ENCODE measurements around the gene LMOD3.

The LMOD3 gene

DNA sequence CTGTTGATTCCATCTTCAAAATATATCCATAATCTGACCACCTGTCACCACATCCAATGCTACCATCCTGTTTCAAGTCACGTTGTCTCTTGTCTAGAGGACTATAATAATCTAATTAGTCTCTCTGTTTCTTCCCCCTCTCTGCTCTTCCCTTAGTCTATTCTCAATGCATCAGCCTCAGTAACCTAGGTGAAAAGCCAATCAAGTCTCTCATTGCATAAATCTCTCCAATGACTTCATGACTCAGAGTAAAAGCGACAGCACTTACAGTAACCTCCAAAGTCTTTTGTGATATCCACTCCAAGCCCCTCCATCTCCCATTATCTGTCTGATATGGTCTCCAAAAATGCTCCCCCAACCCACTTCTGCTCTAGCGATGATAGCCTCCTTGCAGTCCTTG is 49.5 kb downstream of the LMOD3 start:
- in situ Hi-C loops (cut with HindIII; ENCODE audit: low sequenced_read_pairs): no loop called here

DNA sequence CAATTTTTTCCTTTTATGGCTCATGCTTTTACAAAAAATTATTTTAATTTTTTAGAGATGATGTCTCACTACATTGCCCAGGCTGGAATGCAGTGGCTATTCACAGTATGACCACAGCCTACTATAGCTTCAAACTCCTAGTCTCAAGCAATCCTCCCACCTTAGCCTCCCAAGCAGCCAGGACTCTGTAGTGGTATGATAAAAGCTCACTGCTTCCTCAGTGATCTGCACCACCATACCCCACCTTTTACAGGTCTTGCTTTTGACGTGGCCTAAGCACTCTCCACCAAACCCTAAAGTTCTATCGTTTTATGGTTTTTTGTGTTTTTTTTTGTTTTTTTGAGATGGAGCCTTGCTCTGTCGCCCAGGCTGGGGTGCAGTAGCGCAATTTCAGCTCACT is 56.3 kb downstream of the LMOD3 start:
- in situ Hi-C loops (cut with HindIII; ENCODE audit: low sequenced_read_pairs): no loop called here

DNA sequence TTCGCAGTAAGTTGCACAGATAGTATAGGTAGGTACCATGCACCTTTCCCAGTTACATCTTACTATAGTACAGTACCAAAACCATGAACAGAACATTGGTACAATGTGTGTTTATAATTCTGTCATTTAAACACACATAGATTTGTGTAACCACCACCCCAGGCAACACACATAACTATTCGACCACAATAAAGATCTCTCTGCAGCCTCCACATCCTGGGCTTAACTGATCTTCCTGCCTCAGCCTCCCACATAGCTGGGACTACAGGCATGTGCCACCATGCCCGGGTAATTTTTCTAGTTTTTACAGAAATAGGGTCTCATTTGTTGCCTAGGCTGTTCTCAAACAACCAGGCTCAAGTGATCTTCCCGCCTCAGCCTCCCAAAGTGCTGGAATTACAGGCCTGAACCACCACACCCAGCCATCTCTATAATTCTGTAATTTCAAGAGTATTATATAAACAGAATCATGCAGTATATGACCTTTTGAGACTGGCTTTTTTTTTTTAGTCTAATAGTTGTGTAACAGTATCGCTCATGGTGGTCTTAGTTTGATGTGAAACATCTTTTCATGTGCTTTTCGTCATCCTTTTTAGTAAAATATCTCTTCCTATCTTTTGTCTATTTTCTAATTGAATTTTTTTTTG is 57.0 kb downstream of the LMOD3 start:
- in situ Hi-C loops (cut with HindIII; ENCODE audit: low sequenced_read_pairs): no loop called here

DNA sequence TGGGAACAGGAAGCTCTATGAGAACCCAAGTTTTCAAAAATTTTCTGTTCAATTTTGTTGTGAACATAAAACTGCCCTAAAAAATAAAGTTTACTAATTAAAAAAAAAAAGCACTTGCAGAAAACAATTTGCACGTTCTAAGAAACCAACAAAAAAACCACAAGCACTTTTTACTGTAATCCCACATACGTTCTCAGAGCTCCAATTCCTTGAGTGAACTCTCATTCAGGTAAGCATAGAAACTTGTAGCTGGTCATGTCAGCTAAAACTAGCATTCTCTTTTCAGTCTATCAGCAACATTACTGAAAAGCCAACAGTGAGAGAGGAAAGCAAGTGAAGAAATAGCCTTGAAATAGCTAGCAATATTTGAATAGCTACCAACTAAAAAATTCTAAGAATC is 58.8 kb downstream of the LMOD3 start:
- in situ Hi-C loops (cut with HindIII; ENCODE audit: low sequenced_read_pairs): loop anchor here (5.0 kb wide), 1 partner anchor 104 kb away; no protein-coding TSS in a partner anchor

DNA sequence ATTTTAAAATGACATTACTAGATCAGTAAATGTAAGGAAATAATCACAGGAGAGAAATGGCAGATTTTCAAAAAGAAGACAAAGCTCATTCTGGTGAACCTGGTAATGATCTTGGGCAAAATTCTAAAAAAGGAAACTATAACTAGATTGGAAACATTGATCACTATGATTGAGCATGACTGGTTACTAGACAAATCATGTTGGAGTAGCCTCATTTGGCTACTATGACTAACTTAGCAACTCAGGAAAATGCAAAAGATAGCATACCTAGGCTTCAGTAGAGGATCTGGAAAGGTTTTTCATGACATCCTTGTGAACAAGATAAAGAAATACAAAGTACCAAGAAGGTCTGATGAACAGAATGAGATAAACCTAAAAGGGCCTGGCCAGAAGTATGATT is 62.7 kb downstream of the LMOD3 start:
- in situ Hi-C loops (cut with HindIII; ENCODE audit: low sequenced_read_pairs): loop anchor here (5.0 kb wide), 1 partner anchor 108 kb away; no protein-coding TSS in a partner anchor

DNA sequence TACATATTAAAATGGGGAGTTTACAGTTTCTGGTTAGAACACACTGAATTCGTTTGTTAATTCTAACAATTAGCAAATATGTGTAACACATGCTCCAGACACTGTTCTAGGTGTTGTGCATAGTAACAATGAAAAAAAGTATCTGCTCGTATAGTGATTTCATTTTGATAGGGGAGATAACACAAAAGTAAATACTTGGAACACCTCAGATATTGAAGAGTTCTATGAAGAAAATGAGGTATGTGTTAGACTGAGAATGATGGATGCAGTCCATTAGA is 63.5 kb downstream of the LMOD3 start:
- in situ Hi-C loops (cut with HindIII; ENCODE audit: low sequenced_read_pairs): no loop called here

DNA sequence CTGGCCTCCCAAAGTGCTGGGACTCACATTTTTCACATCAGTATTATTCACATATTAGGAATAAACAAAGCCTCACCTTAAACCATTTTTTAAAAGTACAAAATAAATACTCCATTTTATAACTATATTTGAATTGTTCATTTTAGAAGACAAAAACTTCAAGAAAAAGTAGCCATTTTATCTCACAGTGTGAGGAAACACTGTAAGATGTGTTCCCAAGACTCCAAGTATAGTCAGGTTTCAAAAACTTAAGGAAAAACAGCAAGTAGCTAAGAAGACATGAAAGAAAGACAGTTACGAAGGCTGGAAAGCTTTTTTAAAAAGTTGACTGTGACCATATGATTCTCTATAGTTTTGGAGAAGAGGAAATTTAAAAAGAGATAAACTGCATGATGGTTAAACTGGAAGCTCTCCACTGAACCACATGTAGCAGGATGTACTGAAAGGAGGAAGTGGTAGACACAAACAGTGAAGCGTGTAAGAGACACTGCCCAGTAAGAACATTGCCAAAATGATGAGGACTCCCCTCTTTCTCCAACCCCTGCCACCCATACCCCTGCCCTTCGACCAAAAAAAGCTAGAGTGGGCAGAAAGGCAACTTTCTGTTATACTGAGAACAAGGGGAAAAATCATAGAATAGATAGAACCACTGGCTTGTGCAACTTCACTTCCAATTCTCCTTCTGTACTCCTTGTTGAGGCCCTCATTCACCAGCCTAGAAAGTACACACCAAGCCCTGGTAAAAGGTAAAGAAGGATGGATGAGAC is 64.0 kb downstream of the LMOD3 start:
- in situ Hi-C loops (cut with HindIII; ENCODE audit: low sequenced_read_pairs): no loop called here

All from endothelial cell of hepatic sinusoid (primary cell).